ENCODE results near the gene ASGR1.

ASGR1 gene

GRCh38 chr17:7226721-7227710, 47.8 kb upstream of the ASGR1 start:
- ATAC-seq: no peak
- no peak for TF ChIP-seq ESRRG (CRISPR knock-in tag; IDR thresholded peaks at IDR 0.05)
- no peak for TF ChIP-seq ZFP3 (CRISPR knock-in tag; IDR thresholded peaks at IDR 0.05)
- TF ChIP-seq BACH2 (CRISPR knock-in tag; IDR thresholded peaks at IDR 0.05; ENCODE audit: borderline replicate concordance): no peak
- no peak for TF ChIP-seq ZNF565 (CRISPR knock-in tag; conservative IDR thresholded peaks at IDR 0.05; ENCODE audit: low read depth)
- TF ChIP-seq ZC3H10 (CRISPR knock-in tag; IDR thresholded peaks at IDR 0.05): no peak

GRCh38 chr17:7225711-7226331, 46.7 kb upstream of the ASGR1 start:
- ATAC-seq: no peak
- TF ChIP-seq BACH2 (CRISPR knock-in tag; IDR thresholded peaks at IDR 0.05; ENCODE audit: borderline replicate concordance) (no peak), POU6F1 (CRISPR knock-in tag; IDR thresholded peaks at IDR 0.05; ENCODE audit: borderline replicate concordance, low read depth) (no peak), ZNF70 (CRISPR knock-in tag; IDR thresholded peaks at IDR 0.05) (no peak), SNAI2 (CRISPR knock-in tag; IDR thresholded peaks at IDR 0.05) (no peak), ZNF8 (CRISPR knock-in tag; IDR thresholded peaks at IDR 0.05) (no peak), OSR1 (CRISPR knock-in tag; IDR thresholded peaks at IDR 0.05) (no peak), PPARA (CRISPR knock-in tag; IDR thresholded peaks at IDR 0.05; ENCODE audit: borderline replicate concordance) (no peak), ESRRG (CRISPR knock-in tag; IDR thresholded peaks at IDR 0.05) (no peak), ZC3H10 (CRISPR knock-in tag; IDR thresholded peaks at IDR 0.05) (no peak), ZFP30 (CRISPR knock-in tag; IDR thresholded peaks at IDR 0.05) (no peak), ZNF565 (CRISPR knock-in tag; conservative IDR thresholded peaks at IDR 0.05; ENCODE audit: low read depth) (no peak), TSHZ2 (CRISPR knock-in tag; IDR thresholded peaks at IDR 0.05) (no peak), CSDC2 (CRISPR knock-in tag; IDR thresholded peaks at IDR 0.05) (no peak), TOX (CRISPR knock-in tag; IDR thresholded peaks at IDR 0.05; ENCODE audit: borderline replicate concordance) (no peak), PATZ1 (CRISPR knock-in tag; IDR thresholded peaks at IDR 0.05; ENCODE audit: borderline replicate concordance) (no peak), ARNTL (CRISPR knock-in tag; IDR thresholded peaks at IDR 0.05; ENCODE audit: borderline replicate concordance, low read depth) (no peak), CSRNP3 (CRISPR knock-in tag; IDR thresholded peaks at IDR 0.05) (no peak), CREB5 (CRISPR knock-in tag; IDR thresholded peaks at IDR 0.05; ENCODE audit: low read depth) (no peak), GLIS3 (CRISPR knock-in tag; IDR thresholded peaks at IDR 0.05) (no peak)
